CD4-positive, alpha-beta memory T cell (primary cell): ENCODE results near the gene MAST4. TPM values are rescaled to one million over a fixed set of nuclear protein-coding genes. Genes with fewer than 3 reads are reported as not detected.
A peak's percentile ranks its signal among the peaks of the same experiment; 100 is the strongest.

Source experiments
- CTCF ChIA-PET: fragments of 350-600 bp; sonication (Branson Sonifier 250); formaldehyde crosslinking; loops from one replicate; lab custom pipeline; 2021; ENCODE audit warnings: inconsistent platforms; ENCODE audit not compliant: partially characterized antibody; lab: Charles Lee
- POLR2A ChIA-PET: fragments of 350-600 bp; sonication (Branson Sonifier 250); formaldehyde crosslinking; loops from one replicate; lab custom pipeline; 2021; ENCODE audit not compliant: partially characterized antibody; lab: Charles Lee
- DNase-seq, 5 donors: peaks; one replicate each; pipeline versions ENCODE4 v3.0.0 to v3.0.0-alpha.2; 2020 to 2022; ENCODE audit warnings: mixed read lengths in 1 of 5
- H3K27ac ChIP-seq: one replicate; pipeline ENCODE4 v1.7.0; 2013; ENCODE audit warnings: low read depth, low read length
- H3K27me3 ChIP-seq: 2 replicates; pipeline ENCODE4 v1.7.0; 2013; ENCODE audit warnings: mild to moderate bottlenecking, low read length, moderate library complexity; ENCODE audit not compliant: insufficient read depth
- H3K36me3 ChIP-seq: 2 replicates; pipeline ENCODE4 v1.7.0; 2013; ENCODE audit warnings: mild to moderate bottlenecking, low read length, moderate library complexity; ENCODE audit not compliant: insufficient read depth
- H3K4me1 ChIP-seq: 2 replicates; pipeline ENCODE4 v1.7.0; 2013; ENCODE audit warnings: mild to moderate bottlenecking, low read length, moderate library complexity; ENCODE audit not compliant: insufficient read depth
- H3K4me3 ChIP-seq, 2 donors: one replicate each; pipeline ENCODE4 v1.7.0; 2013; ENCODE audit warnings: low read length in 2 of 2, mild to moderate bottlenecking in 1 of 2
- H3K9me3 ChIP-seq, 2 donors: one replicate each; pipeline ENCODE4 v1.7.0; 2013; ENCODE audit warnings: low read length in 2 of 2, control low read depth in 1 of 2; ENCODE audit not compliant: control insufficient read depth in 1 of 2
- H3K27ac Mint-ChIP-seq, 7 donors: one replicate each; pipeline ENCODE4 v1.8.0; 2020 to 2021; ENCODE audit warnings: mixed read lengths in 7 of 7, mild to moderate bottlenecking in 6 of 7, inconsistent platforms in 3 of 7, moderate library complexity in 3 of 7
- H3K27me3 Mint-ChIP-seq, 2 donors: one replicate each; pipeline ENCODE4 v1.8.0; 2020 to 2021; ENCODE audit warnings: mixed read lengths in 2 of 2
- H3K36me3 Mint-ChIP-seq, 2 donors: one replicate each; pipeline ENCODE4 v1.8.0; 2020 to 2021; ENCODE audit warnings: mixed read lengths in 2 of 2, inconsistent platforms in 1 of 2, mild to moderate bottlenecking in 1 of 2
- H3K4me1 Mint-ChIP-seq, 4 donors: one replicate each; pipeline ENCODE4 v1.8.0; 2020 to 2021; ENCODE audit warnings: mixed read lengths in 4 of 4, mild to moderate bottlenecking in 1 of 4
- H3K4me3 Mint-ChIP-seq, 8 donors: one replicate each; pipeline ENCODE4 v1.8.0; 2020 to 2021; ENCODE audit warnings: mixed read lengths in 8 of 8, mild to moderate bottlenecking in 7 of 8, moderate library complexity in 6 of 8, inconsistent platforms in 3 of 8
- H3K9me3 Mint-ChIP-seq, 8 donors: one replicate each; pipeline ENCODE4 v1.8.0; 2020 to 2021; ENCODE audit warnings: mixed read lengths in 8 of 8, mild to moderate bottlenecking in 5 of 8, inconsistent platforms in 3 of 8, moderate library complexity in 1 of 8
- intact Hi-C: fragments of 100-400 bp; cut with micrococcal nuclease; formaldehyde crosslinking; loops from one replicate; pipeline ENCODE4 v1.15.1; 2023
- polyA plus RNA-seq, 2 donors: library from polyadenylated mRNA; unstranded; fragments of 300-500 nt; fragmentation: Illumina TruSeq; gene quantifications; one replicate each; pipeline ENCODE4 v1.2.3, GENCODE V29; 2021
- total RNA-seq, 2 experiments: library from RNA; stranded (reverse); gene quantifications; one replicate each; pipeline ENCODE4 v1.2.3, GENCODE V29; 2021

MAST4 gene
- total and polyA plus RNA-seq, 4 experiments from 2014 or later: 9.2 to 27.0 (median 21.3) TPM

DNA sequence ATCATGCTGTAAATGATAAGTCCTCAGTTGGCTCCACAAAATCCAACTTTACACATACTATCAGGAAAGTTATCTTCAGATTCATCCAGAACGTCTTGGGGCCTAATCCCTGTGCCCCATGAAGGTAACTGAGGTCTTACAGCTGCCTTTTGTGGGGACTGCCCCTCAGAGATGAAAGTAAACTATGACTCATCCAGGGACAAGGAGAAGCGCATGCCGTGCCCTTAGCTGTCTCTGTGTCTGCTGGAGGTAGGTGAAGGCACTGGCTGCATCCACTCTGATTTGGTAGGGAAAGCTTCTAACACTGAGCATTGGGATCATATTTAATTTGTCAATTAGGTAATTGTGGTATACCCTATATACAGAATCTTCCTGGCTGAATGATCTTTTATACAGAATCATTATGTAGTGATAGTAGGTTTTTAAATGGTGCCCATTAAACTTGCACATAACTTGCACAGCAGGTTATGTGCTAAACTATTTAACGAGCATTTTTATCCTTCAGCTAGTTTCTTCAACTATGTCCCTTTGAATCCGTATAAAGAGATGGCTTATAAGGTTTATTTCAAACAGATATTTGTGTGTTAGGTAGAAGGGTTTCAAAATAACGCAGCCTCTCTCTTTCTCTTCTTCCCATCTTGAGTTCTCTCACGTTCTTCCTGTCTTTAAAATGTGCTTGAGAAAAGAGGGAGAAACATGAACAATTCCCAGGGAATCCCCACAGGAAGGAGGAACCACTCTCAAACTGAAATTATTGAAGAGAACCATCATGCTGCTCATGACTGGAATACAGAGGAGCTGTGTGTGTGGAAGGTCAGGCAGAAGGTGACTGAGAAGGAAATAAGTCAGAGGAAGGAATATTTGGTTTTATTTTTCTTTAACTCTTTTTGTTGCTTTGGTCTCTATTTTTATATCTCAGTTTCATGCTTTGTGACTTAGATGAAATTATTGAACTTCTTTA lies 349.5 kb downstream of the MAST4 start:
- Mint-ChIP-seq H3K9me3 (peaks cover 0 to 5% (median 1%) of the 10 kb centered on the region in 8 donors), H3K27me3 (peaks cover 12 to 14% of the 10 kb centered on the region in 2 donors), H3K27ac (no peak overlapping the region), H3K36me3 (peaks cover 0 to under 1% of the 10 kb centered on the region in 2 donors), H3K4me3 (no peak overlapping the region), H3K4me1 (no peaks in the 10 kb centered on the region)
- H3K9me3 ChIP-seq: no peaks in the 10 kb centered on the region
- no peak overlapping the region for H3K4me3 ChIP-seq
- ChIA-PET CTCF (no interaction called here), POLR2A (no interaction called here)
- no peak for DNase-seq
- H3K4me1 ChIP-seq: no peaks in the 10 kb centered on the region
- no peaks in the 10 kb centered on the region for H3K36me3 ChIP-seq
- no peaks in the 10 kb centered on the region for H3K27me3 ChIP-seq
- intact Hi-C loops: no loop called here
- no peak overlapping the region for H3K27ac ChIP-seq

DNA sequence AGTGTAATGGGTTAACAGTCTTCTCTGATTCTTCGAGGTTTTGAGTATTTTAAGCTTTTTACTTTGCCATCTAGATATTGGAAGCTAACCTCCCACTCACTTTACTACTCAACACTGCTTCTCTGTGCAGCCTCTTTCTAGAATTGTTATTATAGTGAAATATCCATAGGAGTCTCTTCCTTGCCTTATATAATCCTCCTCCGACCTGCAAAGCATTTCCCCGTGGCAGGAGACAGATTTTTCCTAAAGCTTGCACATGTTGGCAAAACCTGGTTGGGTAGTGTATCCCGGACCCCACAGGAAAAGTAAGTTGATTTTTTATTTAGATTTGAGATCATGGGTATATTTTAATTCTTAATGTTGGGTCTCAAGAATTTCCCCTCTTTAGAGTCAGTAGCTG lies 351.3 kb downstream of the MAST4 start:
- no peaks in the 10 kb centered on the region for H3K36me3 Mint-ChIP-seq
- DNase-seq: no peak
- no peaks in the 10 kb centered on the region for H3K9me3 ChIP-seq
- H3K27ac Mint-ChIP-seq: no peak overlapping the region
- no peak overlapping the region for H3K27ac ChIP-seq
- no peak overlapping the region for H3K4me3 ChIP-seq
- H3K36me3 ChIP-seq: no peaks in the 10 kb centered on the region
- H3K27me3 ChIP-seq: no peaks in the 10 kb centered on the region
- H3K27me3 Mint-ChIP-seq: peaks cover 7 to 11% of the 10 kb centered on the region in 2 donors
- no peak overlapping the region for H3K4me3 Mint-ChIP-seq
- CTCF ChIA-PET: no interaction called here
- intact Hi-C loops: no loop called here
- POLR2A ChIA-PET: no interaction called here
- peaks cover 5% of the 10 kb centered on the region for H3K4me1 ChIP-seq
- H3K4me1 Mint-ChIP-seq: peaks cover 5 to 7% (median 7%) of the 10 kb centered on the region in 4 donors
- peaks cover 0 to 5% (median 0%) of the 10 kb centered on the region in 8 donors for H3K9me3 Mint-ChIP-seq

DNA sequence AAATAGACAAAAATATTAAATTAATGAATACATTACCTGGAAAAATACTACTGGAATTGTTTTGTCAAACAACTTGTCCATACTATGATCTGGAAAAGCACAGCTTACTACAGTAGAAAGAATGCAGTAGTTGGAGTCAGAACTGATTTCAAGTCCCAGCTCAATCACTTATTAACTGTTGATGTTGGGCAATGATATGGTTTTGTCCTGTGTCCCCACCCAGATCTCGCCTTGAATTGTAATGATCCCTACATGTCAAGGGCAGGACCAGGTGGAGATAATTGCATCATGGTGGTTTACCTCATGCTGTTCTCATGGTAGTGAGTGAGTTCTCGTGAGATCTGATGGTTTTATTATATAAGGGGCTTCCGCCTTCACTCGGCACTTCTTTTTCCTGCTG lies 352.9 kb downstream of the MAST4 start:
- POLR2A ChIA-PET: no interaction called here

DNA sequence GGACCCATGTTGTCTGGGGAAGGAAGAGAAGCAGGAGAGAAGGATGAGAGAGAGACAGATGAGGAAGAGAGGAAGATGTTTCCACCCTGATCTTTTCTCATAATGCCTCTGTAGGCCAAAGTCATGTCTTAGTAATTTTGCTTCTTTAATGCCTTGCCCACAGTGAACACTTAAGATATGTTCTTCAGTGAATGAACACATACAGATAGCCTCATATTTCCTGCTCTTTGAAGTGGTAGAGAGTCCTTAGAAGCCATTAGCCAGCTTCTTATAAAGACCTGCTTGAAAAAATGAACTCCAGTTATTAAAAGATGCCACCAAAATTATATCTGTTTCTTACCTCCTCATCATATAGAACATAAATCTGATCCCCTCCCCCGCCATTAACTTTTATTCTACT lies 356.0 kb downstream of the MAST4 start:
- H3K27ac ChIP-seq: no peak overlapping the region
- Mint-ChIP-seq H3K36me3 (no peaks in the 10 kb centered on the region), H3K27ac (no peak overlapping the region), H3K4me1 (peaks cover 8 to 12% (median 10%) of the 10 kb centered on the region in 4 donors), H3K9me3 (peaks cover 0 to 5% (median 0%) of the 10 kb centered on the region in 8 donors), H3K27me3 (peaks cover 3 to 9% of the 10 kb centered on the region in 2 donors), H3K4me3 (no peak overlapping the region)
- intact Hi-C loops: no loop called here
- H3K9me3 ChIP-seq: no peaks in the 10 kb centered on the region
- H3K4me3 ChIP-seq: no peak overlapping the region
- ChIA-PET CTCF (no interaction called here), POLR2A (no interaction called here)
- H3K27me3 ChIP-seq: no peaks in the 10 kb centered on the region
- peak in 2 of 5 donors; percentile 1 to 5 for DNase-seq
- H3K4me1 ChIP-seq: peaks cover 8% of the 10 kb centered on the region
- no peaks in the 10 kb centered on the region for H3K36me3 ChIP-seq

More for the DNA sequence above, 352.9 kb downstream of the MAST4 start:
- peaks cover 0 to 5% (median 0%) of the 10 kb centered on the region in 8 donors for H3K9me3 Mint-ChIP-seq
- DNase-seq: no peak
- Histone ChIP-seq H3K9me3 (no peaks in the 10 kb centered on the region), H3K4me1 (peaks cover 8% of the 10 kb centered on the region), H3K36me3 (no peaks in the 10 kb centered on the region), H3K27ac (no peak overlapping the region), H3K27me3 (no peaks in the 10 kb centered on the region), H3K4me3 (no peak overlapping the region)
- H3K27ac Mint-ChIP-seq: no peak overlapping the region
- no peaks in the 10 kb centered on the region for H3K36me3 Mint-ChIP-seq
- peaks cover 8 to 12% (median 10%) of the 10 kb centered on the region in 4 donors for H3K4me1 Mint-ChIP-seq
- CTCF ChIA-PET: interaction anchor here (0.5 kb wide), 1 partner anchor 39 kb away, joined by 3 read pairs; no protein-coding TSS in a partner anchor
- H3K27me3 Mint-ChIP-seq: peaks cover 7 to 12% of the 10 kb centered on the region in 2 donors
- no peak overlapping the region for H3K4me3 Mint-ChIP-seq
- intact Hi-C loops: no loop called here

DNA sequence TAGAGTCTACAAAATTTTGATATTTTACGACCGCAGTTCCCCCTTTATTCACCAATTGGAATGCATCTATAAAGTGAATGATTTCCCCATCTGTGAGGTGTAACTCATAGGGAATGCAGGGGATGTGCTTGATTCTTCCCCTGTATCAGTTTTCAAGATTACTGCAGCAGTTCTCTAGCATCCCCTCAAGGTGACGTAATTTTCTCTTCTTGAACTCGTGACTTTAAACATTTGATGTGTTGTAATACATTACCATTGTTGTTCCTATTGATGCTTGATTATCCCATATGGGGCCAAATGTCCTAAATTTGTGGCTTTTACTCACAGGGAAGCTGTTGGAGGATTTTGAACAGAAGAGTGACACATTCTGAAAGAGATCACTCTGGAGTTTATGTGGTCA lies 360.2 kb downstream of the MAST4 start:
- Mint-ChIP-seq H3K4me1 (peaks cover 8 to 12% (median 10%) of the 10 kb centered on the region in 4 donors), H3K36me3 (no peaks in the 10 kb centered on the region), H3K27ac (no peak overlapping the region), H3K27me3 (peaks cover 8 to 14% of the 10 kb centered on the region in 2 donors), H3K9me3 (peaks cover 0 to 3% (median 0%) of the 10 kb centered on the region in 8 donors), H3K4me3 (no peak overlapping the region)
- POLR2A ChIA-PET: no interaction called here
- intact Hi-C loops: no loop called here
- H3K4me3 ChIP-seq: no peak overlapping the region
- H3K27ac ChIP-seq: no peak overlapping the region
- H3K27me3 ChIP-seq: no peaks in the 10 kb centered on the region
- H3K9me3 ChIP-seq: no peaks in the 10 kb centered on the region
- CTCF ChIA-PET: no interaction called here
- H3K4me1 ChIP-seq: peaks cover 8% of the 10 kb centered on the region
- H3K36me3 ChIP-seq: no peaks in the 10 kb centered on the region
- no peak for DNase-seq

DNA sequence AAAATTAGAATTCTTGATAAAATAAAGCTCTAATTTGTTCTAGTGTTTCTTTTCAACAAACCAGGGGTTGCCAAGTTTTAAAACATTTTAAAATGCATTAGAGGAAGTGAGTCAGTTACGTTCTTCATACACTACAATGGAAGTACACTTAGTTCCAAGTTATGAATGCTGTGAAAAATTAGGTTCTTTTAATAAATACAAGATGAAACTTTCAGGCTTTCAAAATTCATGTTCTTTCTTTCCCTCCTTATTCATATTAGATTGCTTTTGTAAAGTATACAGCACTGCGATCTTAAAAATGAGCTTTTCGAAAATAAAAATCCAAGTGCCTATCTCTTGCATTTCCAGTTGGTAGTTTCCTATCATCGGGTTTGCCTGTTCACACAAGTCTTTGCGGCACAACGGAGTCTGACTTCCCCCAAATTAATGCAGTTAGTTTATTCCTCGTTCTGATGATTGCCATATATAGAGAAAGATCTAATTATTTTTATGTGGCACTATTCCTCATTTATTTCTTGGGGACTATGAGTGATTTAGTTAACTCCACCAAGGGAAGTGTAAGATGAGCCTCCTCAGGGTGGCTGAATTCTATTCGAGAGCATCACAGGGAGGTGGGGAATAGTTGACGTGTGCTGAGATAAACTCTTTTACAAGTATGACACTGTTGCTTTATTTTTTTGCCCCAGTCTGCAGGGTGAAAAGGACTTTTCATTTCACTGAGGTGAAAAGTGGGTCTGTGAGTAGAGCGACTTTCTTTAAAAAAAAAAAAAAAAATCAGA lies 362.2 kb downstream of the MAST4 start:
- H3K27ac Mint-ChIP-seq: no peak overlapping the region
- H3K9me3 ChIP-seq: no peaks in the 10 kb centered on the region
- H3K27ac ChIP-seq: no peak overlapping the region
- H3K4me3 ChIP-seq: no peak overlapping the region
- H3K4me3 Mint-ChIP-seq: no peak overlapping the region
- no peaks in the 10 kb centered on the region for H3K27me3 ChIP-seq
- H3K9me3 Mint-ChIP-seq: no peaks in the 10 kb centered on the region
- H3K4me1 Mint-ChIP-seq: no peaks in the 10 kb centered on the region
- no peaks in the 10 kb centered on the region for H3K36me3 ChIP-seq
- intact Hi-C loops: no loop called here
- ChIA-PET CTCF (interaction anchor here (0.5 kb wide), 1 partner anchor 1117 kb away, joined by 4 read pairs; no protein-coding TSS in a partner anchor), POLR2A (no interaction called here)
- DNase-seq: no peak
- no peaks in the 10 kb centered on the region for H3K36me3 Mint-ChIP-seq
- H3K27me3 Mint-ChIP-seq: peaks cover 8 to 14% of the 10 kb centered on the region in 2 donors
- no peaks in the 10 kb centered on the region for H3K4me1 ChIP-seq
